A204.1 (cell line): ENCODE data around the gene VPS8.
"Not testable (repeated sequence)": the region's sequence is repeated elsewhere in the genome, so short reads cannot be mapped to it uniquely, and the experiment has no call there.

Experiments
- FAIRE-seq: peaks from 2 replicates; lab custom pipeline; 2012; peaks lifted over from hg19 to GRCh38; lab: Jason Lieb, UNC

VPS8 gene

DNA sequence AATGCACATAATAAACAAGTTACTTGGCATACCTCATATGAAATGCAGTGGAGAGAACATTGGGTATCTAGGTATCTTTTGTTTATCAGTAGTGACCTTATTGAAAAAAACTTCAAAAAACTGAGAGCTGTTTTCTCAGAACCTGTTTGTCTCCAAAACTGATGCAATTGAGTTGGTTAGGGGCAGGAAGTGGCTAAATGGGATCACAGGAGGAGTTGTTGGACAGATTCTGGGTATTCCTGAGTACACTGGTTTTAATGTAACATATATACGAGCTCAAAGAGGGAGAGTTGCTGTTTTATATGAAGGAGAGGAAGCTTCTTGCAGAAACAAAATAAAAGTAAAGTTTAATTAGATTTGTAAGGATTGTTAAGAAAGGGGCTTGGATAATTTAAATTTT is 181.4 kb downstream of the VPS8 start:
- no peak for FAIRE-seq

DNA sequence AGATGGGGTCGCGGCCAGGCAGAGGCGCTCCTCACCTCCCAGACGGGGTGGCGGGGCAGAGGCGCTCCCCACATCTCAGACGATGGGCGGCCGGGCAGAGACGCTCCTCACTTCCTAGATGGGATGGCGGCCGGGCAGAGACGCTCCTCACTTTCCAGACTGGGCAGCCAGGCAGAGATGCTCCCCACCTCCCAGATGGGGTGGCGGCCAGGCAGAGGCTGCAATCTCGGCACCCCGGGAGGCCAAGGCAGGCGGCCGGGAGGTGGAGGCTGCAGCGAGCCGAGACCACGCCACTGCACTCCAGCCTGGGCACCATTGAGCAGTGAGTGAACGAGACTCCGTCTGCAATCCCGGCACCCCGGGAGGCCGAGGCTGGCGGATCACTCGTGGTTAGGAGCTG is 191.9 kb downstream of the VPS8 start:
- not testable (repeated sequence) for FAIRE-seq

DNA sequence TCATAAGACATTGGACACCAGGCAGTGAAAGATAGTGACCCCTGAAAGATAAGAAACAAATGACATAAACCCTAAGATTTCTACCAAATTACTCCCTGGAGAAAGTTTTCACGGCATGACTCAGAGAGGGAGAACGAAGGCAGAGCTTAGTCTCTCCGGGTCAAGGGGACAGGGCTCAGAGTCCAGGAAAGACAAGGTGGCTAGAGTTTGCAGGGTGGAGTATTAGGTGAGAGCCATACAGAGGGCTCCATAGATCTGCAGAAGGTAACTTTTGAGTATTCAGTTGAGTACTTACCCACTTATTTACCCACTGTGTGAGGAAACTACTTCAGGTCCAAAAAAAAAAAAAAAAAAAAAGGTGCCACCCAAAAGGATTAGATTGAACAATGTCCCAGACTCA is 197.7 kb downstream of the VPS8 start:
- no peak for FAIRE-seq

DNA sequence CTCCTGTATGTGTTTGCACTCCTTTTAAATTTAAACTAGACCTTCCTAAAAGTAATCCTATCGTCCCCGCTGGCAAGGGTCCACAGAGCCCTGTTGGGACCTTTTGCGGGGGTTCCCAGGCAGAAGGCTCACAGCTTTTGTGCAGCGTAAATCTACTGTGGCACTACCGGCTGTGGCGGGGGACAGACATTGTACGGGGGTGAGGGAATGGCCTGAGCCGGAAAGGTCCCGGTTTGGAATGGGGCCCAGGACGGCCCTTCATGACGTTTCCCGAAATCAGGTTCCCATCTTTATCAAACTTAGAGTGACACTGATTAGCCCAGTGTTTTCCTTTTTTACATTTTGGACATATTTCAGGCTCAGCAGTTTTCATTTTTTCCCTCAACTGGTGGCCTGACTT is 205.6 kb downstream of the VPS8 start:
- FAIRE-seq, result not testable (repeated sequence)

DNA sequence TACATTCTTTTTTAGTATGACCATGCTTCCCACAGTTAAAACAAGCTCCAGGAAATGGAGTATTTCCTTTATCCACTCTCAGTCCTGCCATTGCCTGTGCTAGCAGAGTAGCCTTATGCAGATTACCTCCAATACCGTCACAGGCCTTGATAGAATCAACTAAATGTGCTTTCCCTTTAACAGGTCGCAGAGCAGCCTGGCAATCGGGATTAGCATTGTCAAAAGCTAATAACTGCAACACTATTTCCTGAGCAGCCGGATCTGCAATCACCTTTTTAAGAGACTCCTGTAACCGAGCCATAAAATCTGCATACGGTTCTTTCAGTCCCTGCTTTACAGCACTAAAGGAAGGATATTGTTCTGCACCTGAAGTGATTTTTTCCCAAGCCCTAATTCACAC is 206.0 kb downstream of the VPS8 start:
- not testable (repeated sequence) for FAIRE-seq

DNA sequence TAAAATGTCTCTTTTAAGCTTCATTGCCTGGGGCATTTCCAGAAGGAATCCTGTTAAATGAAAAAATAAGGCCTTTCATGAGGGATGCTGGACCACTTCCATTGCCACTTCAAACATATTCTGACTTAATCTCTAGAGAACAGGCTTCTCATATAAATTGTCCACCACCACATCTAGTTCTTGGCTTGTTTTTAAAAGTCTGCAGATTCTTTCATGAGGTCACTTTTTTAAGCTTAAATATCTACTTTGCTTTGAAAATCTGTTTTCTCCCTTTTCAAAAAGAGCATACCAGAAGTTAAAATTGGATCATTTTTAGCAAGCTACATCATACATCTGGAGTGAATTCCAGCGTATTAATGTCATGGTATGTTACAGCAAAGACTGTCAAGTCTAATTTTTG is 209.3 kb downstream of the VPS8 start:
- FAIRE-seq, result no peak

DNA sequence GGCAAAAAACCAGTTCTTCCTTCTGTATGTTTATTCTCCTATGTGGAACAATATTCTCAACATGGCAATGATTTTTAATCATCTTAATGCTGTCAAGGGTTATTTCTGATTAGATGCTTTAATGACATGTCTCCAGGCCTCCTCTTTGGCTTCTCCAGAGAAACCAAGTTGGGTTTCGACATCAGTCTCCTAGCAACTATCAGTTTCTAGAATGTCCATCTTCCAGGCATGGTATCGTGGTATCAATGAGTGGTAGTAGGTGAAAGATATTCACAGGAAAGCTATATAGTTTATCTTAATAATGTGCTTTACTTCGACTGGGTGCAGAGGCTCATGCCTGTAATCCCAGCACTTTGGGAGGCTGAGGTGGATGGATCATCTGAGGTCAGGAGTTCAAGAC is 212.4 kb downstream of the VPS8 start:
- FAIRE-seq, result no peak

DNA sequence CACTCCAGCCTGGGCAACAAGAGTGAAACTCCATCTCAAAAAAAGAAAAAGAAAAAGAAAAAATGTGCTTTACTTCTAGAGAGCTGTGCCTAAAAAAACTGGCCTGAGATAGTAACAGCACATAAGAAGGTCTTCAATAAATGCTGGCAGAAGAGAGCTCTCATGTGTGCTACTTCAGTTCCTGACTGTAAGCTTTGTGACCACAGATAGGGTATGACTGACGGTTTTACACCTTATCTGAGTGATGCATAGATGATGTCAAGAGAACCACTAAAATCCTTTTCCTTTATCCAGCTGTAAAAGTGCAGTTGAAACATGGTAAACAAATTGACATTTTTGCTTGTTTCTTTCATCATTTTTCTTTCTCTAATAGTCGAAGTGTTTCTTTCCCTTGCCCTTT is 213.0 kb downstream of the VPS8 start:
- FAIRE-seq, result no peak

DNA sequence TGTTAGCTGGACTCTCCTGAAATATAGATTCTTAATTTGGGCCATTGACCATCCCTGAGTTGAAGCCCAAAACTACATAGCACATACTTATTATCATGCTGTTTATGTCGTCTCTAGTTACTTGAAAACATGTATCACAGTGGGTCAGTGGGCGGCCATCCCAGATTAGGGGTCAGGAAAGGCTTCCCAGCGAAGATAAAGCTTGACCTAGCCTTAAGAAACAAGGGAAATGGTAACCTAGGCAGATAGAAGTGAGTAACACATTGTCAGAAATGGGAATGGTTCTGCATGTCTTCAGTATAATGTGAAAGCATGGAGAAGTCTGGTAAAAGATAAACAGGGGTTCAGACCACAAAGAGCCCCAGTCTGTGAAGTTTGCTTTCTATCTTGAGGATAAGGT is 216.2 kb downstream of the VPS8 start:
- no peak for FAIRE-seq

DNA sequence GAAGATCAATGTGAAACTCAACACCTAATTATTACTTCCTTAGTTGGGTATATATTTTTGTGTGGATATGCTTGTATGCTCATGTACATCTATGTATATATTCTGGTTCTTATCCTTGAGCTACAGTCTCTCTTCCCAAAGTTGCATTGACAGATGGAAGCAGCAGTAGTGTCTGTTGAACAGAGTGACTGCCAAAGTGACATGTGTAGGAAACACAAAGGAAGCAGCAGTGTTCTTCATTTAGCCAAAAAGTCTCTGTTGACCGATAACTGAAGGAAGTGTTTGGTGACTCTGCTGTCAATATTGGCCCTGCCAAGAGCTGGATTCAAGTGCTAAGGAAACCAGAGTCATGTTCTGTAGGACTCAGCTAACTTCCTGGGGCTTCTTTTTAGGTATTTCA is 217.1 kb downstream of the VPS8 start:
- no peak for FAIRE-seq

DNA sequence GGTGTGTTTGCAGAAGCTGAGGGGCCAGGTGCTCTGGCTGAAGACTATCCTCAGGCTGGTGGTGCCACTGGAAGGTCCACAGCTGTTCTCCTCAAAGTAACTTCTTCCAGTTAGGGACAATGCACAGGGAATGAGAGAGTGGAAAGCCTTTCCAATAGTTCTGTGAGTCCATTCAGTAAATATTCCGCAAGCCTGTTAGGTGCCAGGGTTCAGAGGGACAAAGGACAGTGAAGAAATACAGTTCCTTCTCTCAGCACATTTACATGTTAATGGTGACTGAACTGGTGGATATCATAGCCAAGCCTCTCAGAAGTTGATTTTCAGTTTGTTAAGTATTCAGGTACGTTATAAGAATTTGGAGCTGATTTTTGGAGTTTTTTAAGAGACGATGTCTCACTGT is 218.4 kb downstream of the VPS8 start:
- no peak for FAIRE-seq

DNA sequence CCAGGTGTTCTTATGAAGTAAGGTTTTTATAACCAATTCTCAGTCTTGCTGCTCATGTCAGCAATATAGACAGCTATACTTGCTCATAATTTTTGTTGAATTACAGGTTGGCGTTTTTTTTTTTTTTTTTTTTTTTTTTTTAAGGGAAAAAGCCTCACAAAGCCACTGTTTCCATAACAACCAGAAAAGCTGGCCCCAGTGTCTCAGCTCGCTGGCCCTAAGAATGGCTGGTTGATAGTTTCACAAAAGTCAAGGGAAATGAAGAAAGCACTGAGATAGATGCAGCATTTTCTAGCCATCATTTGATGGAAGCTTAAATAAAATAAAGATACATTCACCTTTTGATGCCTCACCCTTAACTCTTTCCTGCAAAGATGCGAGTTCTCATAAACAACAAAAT is 219.0 kb downstream of the VPS8 start:
- no peak for FAIRE-seq

DNA sequence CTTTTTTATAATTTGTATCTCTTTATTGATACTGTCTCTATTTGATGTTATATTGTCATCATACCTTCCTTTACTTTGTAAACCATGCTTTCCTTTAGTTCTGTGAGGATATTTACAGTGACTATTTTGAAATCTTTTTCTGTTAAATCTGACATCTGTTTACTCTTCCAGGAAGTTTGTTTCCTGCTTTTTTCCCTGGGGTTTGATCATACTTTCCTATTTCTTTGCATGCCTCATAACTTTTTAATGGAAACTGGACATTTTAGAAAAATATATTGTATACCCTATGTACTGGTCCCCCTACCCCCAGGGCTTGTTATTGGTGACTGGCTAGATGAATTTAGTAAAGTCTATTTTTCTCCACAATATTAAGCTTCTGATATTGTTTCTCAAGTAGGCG is 225.8 kb downstream of the VPS8 start:
- FAIRE-seq, result no peak

DNA sequence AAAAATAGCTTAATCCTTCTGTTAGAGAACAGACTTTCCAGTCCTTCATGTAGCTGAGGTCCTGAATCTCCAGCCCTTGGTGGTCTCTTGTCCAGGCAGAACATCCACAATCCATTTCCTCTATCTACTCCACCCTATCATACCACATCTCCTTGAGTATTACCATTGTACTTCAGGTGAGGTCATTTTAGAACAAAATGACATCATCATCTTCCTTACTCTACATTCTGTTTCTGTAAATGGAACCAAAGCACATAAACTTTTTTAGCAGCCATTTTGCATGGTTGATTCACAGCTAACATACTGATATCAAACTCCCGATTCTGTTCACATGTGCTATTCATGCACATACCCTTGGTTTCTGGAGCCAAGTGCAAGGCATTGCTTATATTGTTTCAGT is 228.5 kb downstream of the VPS8 start:
- no peak for FAIRE-seq

DNA sequence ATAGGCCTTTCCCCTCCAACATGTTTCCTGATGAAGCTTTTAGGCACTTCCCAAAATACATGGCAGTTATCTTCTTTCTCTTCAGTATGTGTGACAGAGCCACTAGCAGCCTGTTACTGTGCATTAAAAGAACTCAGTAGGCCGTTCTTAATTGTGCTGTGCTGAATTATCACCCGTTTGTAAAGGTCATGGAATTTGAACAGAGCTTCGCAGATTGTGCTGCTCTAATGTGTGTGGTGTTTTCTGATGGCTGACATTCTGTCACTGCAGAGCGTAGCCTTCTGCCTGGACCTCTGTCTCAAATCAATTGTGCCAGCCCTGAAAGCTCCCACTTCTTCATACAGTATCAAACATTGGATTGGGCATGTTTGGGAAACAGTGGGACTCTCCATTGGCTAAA is 229.6 kb downstream of the VPS8 start:
- FAIRE-seq, result no peak

DNA sequence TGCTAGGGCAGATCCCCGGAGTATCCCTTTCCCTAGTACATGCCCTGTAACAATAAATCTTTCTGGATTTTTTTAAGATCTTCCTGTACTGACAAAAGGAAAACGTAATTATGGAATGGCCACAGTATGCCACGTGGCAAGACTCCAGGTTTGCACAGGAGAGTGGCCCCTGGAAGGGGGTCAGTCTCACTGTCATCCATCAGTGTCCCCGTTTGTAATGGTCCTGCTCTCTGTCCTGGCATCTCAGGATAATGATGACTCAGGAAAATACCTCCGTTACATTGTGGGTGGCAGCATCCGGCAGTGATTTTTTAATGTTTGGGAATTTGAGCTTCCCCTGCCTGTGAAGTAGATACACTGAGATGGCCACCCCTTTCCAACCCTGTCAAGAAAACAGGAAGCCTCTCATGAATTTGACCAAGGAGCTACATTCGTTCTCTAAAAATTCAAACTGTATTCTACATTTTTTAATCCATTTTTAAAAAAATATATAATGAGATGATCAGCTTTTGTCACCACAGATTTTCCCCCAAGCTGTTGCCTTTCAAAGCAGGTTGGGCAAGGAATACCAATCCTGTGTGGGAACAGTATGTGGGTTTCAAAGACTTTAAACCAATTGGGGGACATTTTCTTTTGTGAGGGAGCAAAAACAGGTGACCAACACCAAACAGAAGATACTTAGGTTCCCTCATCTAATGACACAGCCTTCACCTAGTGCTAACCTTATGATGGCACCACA is 230.5 kb downstream of the VPS8 start:
- no peak for FAIRE-seq

DNA sequence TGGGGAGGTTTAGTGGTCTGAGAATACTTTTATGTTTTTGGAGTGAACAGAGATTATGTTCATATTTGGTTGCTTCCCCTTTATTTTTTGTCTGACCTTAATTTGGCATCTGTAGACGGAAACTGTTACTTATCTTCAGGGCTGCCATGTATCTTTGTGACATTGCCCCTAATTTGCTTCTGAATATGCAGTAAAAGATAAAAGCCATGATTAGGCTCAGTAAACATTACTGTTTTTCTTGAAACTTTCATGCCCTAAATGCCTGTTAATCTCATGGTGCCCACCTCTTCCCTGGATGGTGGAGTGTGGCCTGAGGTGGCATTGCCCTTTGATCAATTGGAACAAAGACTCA is 234.2 kb downstream of the VPS8 start:
- FAIRE-seq, result no peak

DNA sequence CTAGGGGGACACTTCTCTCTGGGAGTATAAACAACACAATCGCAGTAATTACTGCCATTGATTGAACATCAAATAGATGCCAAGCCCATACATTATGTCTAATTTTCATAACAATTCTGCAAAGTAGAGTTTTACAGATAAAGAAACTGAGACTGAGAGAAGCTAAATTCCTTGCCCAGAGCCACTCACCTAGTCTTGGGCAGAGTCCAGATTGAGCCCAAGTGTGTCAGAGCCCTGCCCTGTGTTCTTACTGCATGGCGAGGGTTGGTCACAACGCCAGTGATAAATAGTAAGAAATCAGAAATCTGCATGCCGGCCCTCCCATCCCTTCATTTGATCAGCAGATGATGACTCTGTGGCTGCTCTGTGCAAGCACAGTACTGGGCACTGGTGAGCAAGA is 234.6 kb downstream of the VPS8 start:
- FAIRE-seq, result no peak

DNA sequence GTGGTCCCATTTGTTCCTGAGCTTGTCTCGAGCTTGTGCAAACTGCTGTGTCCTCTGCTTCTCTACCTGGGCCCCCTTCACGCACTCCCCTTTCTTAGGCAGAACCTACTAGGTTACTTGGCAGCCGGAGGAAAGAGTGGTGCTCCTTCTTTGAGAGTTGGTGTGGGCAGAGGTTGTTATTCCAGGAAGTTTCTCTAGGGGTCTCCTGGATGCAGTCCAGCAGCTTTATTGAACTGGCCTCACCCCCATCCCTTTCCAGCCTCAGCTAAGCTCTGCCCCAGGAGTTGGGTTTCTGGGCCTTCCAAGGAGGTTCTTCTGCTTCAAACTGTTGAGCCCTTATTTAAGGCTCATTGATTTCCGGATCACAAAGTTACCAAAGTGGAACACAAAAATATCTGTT is 237.7 kb downstream of the VPS8 start:
- FAIRE-seq, result no peak

DNA sequence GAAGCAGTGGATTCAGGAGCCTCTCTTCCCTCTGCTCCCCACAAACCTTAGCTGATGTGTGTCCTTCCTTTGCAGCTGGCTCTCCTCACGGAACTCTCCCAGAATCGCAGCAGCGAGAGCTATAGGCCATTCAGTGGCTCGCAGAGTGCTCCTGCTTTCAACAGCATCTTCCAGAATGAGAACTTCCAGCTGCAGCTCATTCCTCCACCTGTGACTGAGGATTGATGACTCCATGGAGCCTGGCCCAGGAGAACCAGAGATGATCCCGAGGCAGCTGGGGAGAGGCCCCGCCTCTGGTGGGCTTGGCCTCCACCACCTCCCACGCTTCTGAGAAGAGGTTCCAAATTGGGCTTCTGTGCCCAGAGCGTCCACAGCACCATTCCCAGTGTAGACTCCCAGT is 239.8 kb downstream of the VPS8 start:
- no peak for FAIRE-seq

DNA sequence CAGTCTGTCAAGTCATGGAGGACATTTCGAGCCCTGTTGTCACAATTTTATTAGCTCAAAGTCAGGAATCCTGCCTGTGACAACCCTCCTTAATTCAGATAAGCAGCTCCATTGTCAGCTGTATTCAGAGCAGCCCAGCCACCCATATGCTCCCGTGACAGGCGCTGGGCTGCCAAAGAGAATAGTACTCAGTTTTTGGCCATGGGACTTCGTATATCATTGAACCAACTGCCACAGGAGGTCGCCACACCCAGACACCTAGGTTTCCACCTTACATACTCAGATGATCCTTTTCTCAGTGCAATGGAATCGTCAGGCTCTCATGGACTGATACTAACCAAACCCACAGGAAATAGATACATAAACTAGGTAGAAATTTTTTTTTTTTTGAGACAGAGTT is 240.7 kb downstream of the VPS8 start:
- no peak for FAIRE-seq

DNA sequence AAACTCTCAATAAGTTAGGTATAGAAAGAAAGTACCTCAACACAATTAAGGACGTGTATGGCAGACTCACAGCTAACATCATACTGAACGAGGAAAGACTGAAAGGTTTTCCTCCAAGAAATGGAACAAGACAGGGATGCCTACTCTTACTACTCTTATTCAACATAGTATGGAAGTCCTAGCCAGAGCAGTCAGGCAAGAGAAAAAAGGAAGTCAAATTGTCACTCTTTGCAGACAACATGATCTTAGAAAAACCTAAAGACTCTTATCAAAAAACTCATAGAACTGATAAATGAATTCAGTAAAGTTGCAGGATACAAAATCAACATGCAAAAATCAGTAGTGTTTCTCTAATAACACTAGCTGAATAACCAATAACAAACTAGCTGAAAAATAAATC is 244.9 kb downstream of the VPS8 start:
- FAIRE-seq, result no peak

DNA sequence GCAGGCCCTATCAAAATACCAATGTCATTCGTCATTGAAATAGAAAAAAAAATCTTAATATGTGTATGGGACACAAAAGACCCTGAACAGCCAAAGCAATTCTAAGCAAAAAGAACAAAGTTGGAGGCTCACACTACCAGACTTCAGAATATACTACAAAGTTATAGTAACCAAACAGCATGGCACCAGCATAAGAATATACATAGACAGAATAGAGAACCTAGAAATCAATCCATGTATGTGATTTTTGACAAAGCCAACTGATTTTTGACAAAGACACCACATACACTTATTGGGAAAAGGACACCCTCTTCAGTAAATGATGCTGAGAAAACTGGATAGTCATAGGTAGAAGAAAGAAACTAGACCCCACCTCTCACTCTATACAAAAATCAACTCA is 245.9 kb downstream of the VPS8 start:
- no peak for FAIRE-seq

DNA sequence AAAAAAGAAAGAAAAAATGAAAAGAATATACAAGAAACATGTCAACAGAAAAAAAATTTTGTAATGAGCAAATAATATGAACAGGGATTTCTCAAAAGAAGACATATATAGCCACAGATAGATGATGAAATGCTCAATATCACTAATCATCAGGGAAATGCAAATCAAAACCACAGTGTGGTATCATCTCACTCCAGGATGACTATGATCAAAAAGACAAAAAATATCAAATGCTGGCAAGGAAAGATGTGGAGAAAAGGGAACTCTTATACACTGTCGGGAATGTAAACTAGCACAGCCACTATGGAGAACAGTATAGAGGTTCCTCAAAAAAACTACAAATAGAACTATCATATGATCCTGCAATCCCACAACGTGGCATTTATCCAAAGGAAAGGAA is 246.8 kb downstream of the VPS8 start:
- FAIRE-seq, result no peak

DNA sequence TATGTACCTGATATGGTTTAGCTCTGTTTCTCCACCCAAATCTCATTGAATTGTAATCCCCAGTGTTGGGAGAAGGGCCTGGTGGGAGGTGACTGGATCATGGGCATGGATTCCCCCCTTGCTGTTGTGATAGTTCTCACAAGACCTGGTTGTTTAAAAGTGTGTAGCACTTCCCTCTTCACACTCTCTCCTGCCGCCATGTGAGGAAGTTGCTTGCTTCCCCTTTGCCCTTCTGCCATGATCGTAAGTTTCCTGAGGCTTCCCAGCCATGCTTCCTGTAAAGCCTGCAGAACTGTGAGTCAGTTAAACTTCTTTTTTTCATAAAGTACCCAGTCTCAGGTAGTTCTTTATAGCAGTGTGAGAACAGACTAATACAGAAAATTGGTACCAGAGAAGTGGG is 247.8 kb downstream of the VPS8 start:
- FAIRE-seq, result no peak
